Mucosa of rectum (tissue), 2 donors: ENCODE data around the gene SKP2.

Source experiments
- H3K27ac ChIP-seq, 2 donors: one replicate each; pipeline ENCODE4 v1.7.0; 2013; ENCODE audit warnings: inconsistent platforms in 2 of 2, low read depth in 2 of 2, low read length in 2 of 2
- H3K27me3 ChIP-seq, 2 donors: one replicate each; pipeline ENCODE4 v1.7.0; 2013; ENCODE audit warnings: low read length in 2 of 2; ENCODE audit not compliant: control insufficient read depth in 2 of 2, insufficient read depth in 2 of 2
- H3K36me3 ChIP-seq, 2 donors: one replicate each; pipeline ENCODE4 v1.7.0; 2013; ENCODE audit warnings: low read length in 2 of 2; ENCODE audit not compliant: control insufficient read depth in 2 of 2, insufficient read depth in 2 of 2
- H3K4me1 ChIP-seq, 2 donors: one replicate each; pipeline ENCODE4 v1.7.0; 2013; ENCODE audit warnings: low read length in 2 of 2, mild to moderate bottlenecking in 1 of 2; ENCODE audit not compliant: control insufficient read depth in 2 of 2, insufficient read depth in 2 of 2
- H3K4me3 ChIP-seq, 2 donors: one replicate each; pipeline ENCODE4 v1.7.0; 2013; ENCODE audit warnings: low read length in 2 of 2
- H3K9ac ChIP-seq, 2 donors: one replicate each; pipeline ENCODE4 v1.7.0; 2013; ENCODE audit warnings: low read length in 2 of 2, low read depth in 1 of 2, mild to moderate bottlenecking in 1 of 2
- H3K9me3 ChIP-seq, 2 donors: one replicate each; pipeline ENCODE4 v1.7.0; 2013; ENCODE audit warnings: low read length in 2 of 2; ENCODE audit not compliant: control insufficient read depth in 2 of 2
- donor health status: healthy.
- donor health status: Normal muscosa, but diverticular disease.

The SKP2 gene

GRCh38 chr5:36215910-36216309 lies 64.0 kb downstream of the SKP2 start:
- H3K36me3 ChIP-seq = peaks cover 23 to 24% of the 10 kb centered on the region in 2 donors

GRCh38 chr5:36217567-36217966 lies 65.7 kb downstream of the SKP2 start:
- no peaks in the 10 kb centered on the region for H3K27me3 ChIP-seq
- no peaks in the 10 kb centered on the region for H3K9me3 ChIP-seq
- H3K27ac ChIP-seq = no peak overlapping the region
- no peak overlapping the region for H3K4me3 ChIP-seq
- H3K36me3 ChIP-seq = peaks cover 21 to 27% of the 10 kb centered on the region in 2 donors
- no peaks in the 10 kb centered on the region for H3K4me1 ChIP-seq
- no peak overlapping the region for H3K9ac ChIP-seq

More at GRCh38 chr5:36215910-36216309, 64.0 kb downstream of the SKP2 start:
- Histone ChIP-seq H3K9me3 (no peaks in the 10 kb centered on the region), H3K27ac (no peak overlapping the region), H3K27me3 (no peaks in the 10 kb centered on the region), H3K9ac (no peak overlapping the region), H3K4me1 (no peaks in the 10 kb centered on the region), H3K4me3 (no peak overlapping the region)

- Histone ChIP-seq H3K27me3 (no peaks in the 10 kb centered on the region), H3K36me3 (peaks cover 17 to 27% of the 10 kb centered on the region in 2 donors), H3K9ac (no peak overlapping the region), H3K4me1 (no peaks in the 10 kb centered on the region), H3K27ac (no peak overlapping the region), H3K4me3 (no peak overlapping the region), H3K9me3 (no peaks in the 10 kb centered on the region)
These were observed 66.1 kb downstream of the SKP2 start for GRCh38 chr5:36217988-36218387.

- Histone ChIP-seq H3K27me3 (no peaks in the 10 kb centered on the region), H3K36me3 (peaks cover 10 to 25% of the 10 kb centered on the region in 2 donors), H3K4me3 (no peak overlapping the region), H3K9ac (no peak overlapping the region), H3K4me1 (no peaks in the 10 kb centered on the region), H3K27ac (no peak overlapping the region), H3K9me3 (no peaks in the 10 kb centered on the region)
These were observed 70.7 kb downstream of the SKP2 start for GRCh38 chr5:36222620-36223019.

- no peaks in the 10 kb centered on the region for H3K27me3 ChIP-seq
- no peak overlapping the region for H3K27ac ChIP-seq
- no peaks in the 10 kb centered on the region for H3K9me3 ChIP-seq
- no peak overlapping the region for H3K9ac ChIP-seq
- no peak overlapping the region for H3K4me3 ChIP-seq
- no peaks in the 10 kb centered on the region for H3K4me1 ChIP-seq
- peaks cover 8 to 9% of the 10 kb centered on the region in 2 donors for H3K36me3 ChIP-seq
These were observed 75.1 kb downstream of the SKP2 start for GRCh38 chr5:36227046-36227445.

- Histone ChIP-seq H3K27ac (no peak overlapping the region), H3K9me3 (no peaks in the 10 kb centered on the region), H3K9ac (no peak overlapping the region), H3K4me3 (no peak overlapping the region), H3K36me3 (peaks cover 8 to 9% of the 10 kb centered on the region in 2 donors), H3K27me3 (no peaks in the 10 kb centered on the region), H3K4me1 (no peaks in the 10 kb centered on the region)
These were observed 76.6 kb downstream of the SKP2 start for GRCh38 chr5:36228505-36228904.

GRCh38 chr5:36230151-36230790 lies 78.4 kb downstream of the SKP2 start:
- Histone ChIP-seq H3K4me3 (no peak overlapping the region), H3K27ac (no peak overlapping the region), H3K9me3 (no peaks in the 10 kb centered on the region), H3K27me3 (no peaks in the 10 kb centered on the region), H3K9ac (no peak overlapping the region), H3K36me3 (peaks cover 3 to 4% of the 10 kb centered on the region in 2 donors), H3K4me1 (no peaks in the 10 kb centered on the region)

GRCh38 chr5:36232533-36232932 lies 80.6 kb downstream of the SKP2 start:
- H3K27me3 ChIP-seq = no peaks in the 10 kb centered on the region
- H3K4me3 ChIP-seq = no peak overlapping the region
- H3K4me1 ChIP-seq = peaks cover 0 to 1% of the 10 kb centered on the region in 2 donors
- no peak overlapping the region for H3K27ac ChIP-seq
- H3K9me3 ChIP-seq = no peaks in the 10 kb centered on the region
- no peak overlapping the region for H3K9ac ChIP-seq
- H3K36me3 ChIP-seq = no peaks in the 10 kb centered on the region
